ENCODE data around the gene IP6K1. TPM values are rescaled to one million over a fixed set of nuclear protein-coding genes. Genes with fewer than 3 reads are reported as not detected.

Gene IP6K1
- total RNA-seq, 1 experiment from 2014 or later = 32.2 TPM

- no peak for TF ChIP-seq GRHL2 (CRISPR knock-in tag; IDR thresholded peaks at IDR 0.05; ENCODE audit: insufficient replicate concordance, severe bottlenecking)
- TF ChIP-seq MXD4 (CRISPR knock-in tag; IDR thresholded peaks at IDR 0.05; ENCODE audit: borderline replicate concordance) = no peak
Observed at GRCh38 chr3:49681232-49681522, 105.2 kb downstream of the IP6K1 start (continued).

DNA sequence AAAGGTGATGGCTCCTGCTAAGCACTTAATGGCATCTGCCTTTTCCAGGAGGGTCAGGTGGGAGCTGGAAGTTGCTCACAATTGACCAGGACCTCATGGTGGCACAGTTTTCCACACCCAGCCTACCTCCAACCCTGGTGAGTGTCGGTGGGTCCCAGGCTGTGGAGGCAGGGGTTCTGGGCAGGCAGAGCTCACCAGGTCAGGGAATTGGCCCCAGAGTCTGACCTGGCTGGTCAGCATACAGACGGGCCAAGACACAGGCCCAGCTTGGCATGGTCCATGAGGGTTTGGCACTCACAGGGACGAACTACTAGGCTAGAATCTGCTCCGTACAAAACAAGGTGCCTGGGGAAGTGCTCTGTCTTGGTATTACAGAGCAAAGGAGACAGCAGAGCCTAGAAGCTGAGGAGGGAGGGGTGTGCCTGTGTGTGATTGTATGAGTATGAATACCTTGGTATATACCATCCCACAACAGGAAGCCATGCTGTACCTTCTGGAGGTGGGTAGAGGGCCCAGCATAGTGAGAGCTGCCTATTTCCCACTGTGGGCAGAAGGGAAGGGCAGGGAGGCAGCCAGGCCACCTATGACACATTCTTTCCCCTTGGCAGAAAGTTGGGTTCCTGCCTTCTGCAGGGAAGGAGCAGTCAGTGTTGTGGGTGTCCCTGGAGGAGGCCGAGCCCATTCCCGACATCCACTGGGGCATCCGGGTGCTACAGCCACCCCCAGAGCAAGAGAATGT lies 105.7 kb downstream of the IP6K1 start:
- POLR2A ChIA-PET = no interaction called here
- no peak overlapping the region for H3K27ac Mint-ChIP-seq
- TF ChIP-seq, protein P1, sequence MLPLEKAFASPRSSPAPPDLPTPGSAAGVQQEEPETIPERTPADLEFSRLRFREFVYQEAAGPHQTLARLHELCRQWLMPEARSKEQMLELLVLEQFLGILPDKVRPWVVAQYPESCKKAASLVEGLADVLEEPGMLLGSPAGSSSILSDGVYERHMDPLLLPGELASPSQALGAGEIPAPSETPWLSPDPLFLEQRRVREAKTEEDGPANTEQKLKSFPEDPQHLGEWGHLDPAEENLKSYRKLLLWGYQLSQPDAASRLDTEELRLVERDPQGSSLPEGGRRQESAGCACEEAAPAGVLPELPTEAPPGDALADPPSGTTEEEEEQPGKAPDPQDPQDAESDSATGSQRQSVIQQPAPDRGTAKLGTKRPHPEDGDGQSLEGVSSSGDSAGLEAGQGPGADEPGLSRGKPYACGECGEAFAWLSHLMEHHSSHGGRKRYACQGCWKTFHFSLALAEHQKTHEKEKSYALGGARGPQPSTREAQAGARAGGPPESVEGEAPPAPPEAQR (CRISPR knock-in tag; IDR thresholded peaks at IDR 0.05) = no peak
- TF ChIP-seq SMAD3 (CRISPR knock-in tag; IDR thresholded peaks at IDR 0.05; ENCODE audit: borderline replicate concordance) = no peak
- TF ChIP-seq, protein P2, sequence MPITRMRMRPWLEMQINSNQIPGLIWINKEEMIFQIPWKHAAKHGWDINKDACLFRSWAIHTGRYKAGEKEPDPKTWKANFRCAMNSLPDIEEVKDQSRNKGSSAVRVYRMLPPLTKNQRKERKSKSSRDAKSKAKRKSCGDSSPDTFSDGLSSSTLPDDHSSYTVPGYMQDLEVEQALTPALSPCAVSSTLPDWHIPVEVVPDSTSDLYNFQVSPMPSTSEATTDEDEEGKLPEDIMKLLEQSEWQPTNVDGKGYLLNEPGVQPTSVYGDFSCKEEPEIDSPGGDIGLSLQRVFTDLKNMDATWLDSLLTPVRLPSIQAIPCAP (CRISPR knock-in tag; IDR thresholded peaks at IDR 0.05) = no peak
- no peak for TF ChIP-seq NFYB (CRISPR knock-in tag; conservative IDR thresholded peaks at IDR 0.05; ENCODE audit: low read depth)
- no peak for TF ChIP-seq AFF4 (CRISPR knock-in tag; IDR thresholded peaks at IDR 0.05; ENCODE audit: borderline replicate concordance)
- no peak for TF ChIP-seq SOX15 (CRISPR knock-in tag; IDR thresholded peaks at IDR 0.05)
- ATAC-seq (no peak), DNase-seq (ENCODE audit: low spot score) (no peak)
- H3K9me3 Mint-ChIP-seq = no peaks in the 10 kb centered on the region
- CTCF ChIA-PET = interaction anchor here (1.1 to 2.4 kb wide), 2 partner anchors 21 to 141 kb away, joined by 4 to 8 read pairs; no protein-coding TSS in a partner anchor
- peaks cover 44% of the 10 kb centered on the region for H3K36me3 Mint-ChIP-seq
- no peak overlapping the region for H3K4me3 Mint-ChIP-seq
- H3K27me3 Mint-ChIP-seq (ENCODE audit: low read depth) = no peaks in the 10 kb centered on the region
- 0 out of 2 replicates have a peak, but pooled peaks cover 4% of the 10 kb centered on the region for H3K4me1 Mint-ChIP-seq

GRCh38 chr3:49675912-49676311 lies 110.4 kb downstream of the IP6K1 start:
- CTCF ChIA-PET = interaction anchor here (1.3 kb wide), 1 partner anchor 12 kb away, joined by 3 read pairs; no protein-coding TSS in a partner anchor
- H3K4me1 Mint-ChIP-seq = peaks cover 21% of the 10 kb centered on the region
- POLR2A ChIA-PET = no interaction called here
- ATAC-seq (no peak), DNase-seq (ENCODE audit: low spot score) (no peak)
- H3K36me3 Mint-ChIP-seq = peaks cover 31% of the 10 kb centered on the region
- H3K4me3 Mint-ChIP-seq = peak overlapping the region; percentile 81
- H3K9me3 Mint-ChIP-seq = no peaks in the 10 kb centered on the region
- no peak overlapping the region for H3K27ac Mint-ChIP-seq
- no peaks in the 10 kb centered on the region for H3K27me3 Mint-ChIP-seq (ENCODE audit: low read depth)
- no peak for TF ChIP-seq CDX4 (CRISPR knock-in tag; IDR thresholded peaks at IDR 0.05; ENCODE audit: borderline replicate concordance)
- TF ChIP-seq, protein P3, sequence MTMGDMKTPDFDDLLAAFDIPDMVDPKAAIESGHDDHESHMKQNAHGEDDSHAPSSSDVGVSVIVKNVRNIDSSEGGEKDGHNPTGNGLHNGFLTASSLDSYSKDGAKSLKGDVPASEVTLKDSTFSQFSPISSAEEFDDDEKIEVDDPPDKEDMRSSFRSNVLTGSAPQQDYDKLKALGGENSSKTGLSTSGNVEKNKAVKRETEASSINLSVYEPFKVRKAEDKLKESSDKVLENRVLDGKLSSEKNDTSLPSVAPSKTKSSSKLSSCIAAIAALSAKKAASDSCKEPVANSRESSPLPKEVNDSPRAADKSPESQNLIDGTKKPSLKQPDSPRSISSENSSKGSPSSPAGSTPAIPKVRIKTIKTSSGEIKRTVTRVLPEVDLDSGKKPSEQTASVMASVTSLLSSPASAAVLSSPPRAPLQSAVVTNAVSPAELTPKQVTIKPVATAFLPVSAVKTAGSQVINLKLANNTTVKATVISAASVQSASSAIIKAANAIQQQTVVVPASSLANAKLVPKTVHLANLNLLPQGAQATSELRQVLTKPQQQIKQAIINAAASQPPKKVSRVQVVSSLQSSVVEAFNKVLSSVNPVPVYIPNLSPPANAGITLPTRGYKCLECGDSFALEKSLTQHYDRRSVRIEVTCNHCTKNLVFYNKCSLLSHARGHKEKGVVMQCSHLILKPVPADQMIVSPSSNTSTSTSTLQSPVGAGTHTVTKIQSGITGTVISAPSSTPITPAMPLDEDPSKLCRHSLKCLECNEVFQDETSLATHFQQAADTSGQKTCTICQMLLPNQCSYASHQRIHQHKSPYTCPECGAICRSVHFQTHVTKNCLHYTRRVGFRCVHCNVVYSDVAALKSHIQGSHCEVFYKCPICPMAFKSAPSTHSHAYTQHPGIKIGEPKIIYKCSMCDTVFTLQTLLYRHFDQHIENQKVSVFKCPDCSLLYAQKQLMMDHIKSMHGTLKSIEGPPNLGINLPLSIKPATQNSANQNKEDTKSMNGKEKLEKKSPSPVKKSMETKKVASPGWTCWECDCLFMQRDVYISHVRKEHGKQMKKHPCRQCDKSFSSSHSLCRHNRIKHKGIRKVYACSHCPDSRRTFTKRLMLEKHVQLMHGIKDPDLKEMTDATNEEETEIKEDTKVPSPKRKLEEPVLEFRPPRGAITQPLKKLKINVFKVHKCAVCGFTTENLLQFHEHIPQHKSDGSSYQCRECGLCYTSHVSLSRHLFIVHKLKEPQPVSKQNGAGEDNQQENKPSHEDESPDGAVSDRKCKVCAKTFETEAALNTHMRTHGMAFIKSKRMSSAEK (CRISPR knock-in tag; IDR thresholded peaks at IDR 0.05; ENCODE audit: borderline replicate concordance) = no peak
- TF ChIP-seq OVOL2 (CRISPR knock-in tag; IDR thresholded peaks at IDR 0.05; ENCODE audit: borderline replicate concordance) = no peak
- no peak for TF ChIP-seq ARID4B (CRISPR knock-in tag; IDR thresholded peaks at IDR 0.05; ENCODE audit: borderline replicate concordance)
- no peak for TF ChIP-seq ZNF317 (CRISPR knock-in tag; IDR thresholded peaks at IDR 0.05; ENCODE audit: borderline replicate concordance, low read depth)
- no peak for TF ChIP-seq HMGA2 (CRISPR knock-in tag; IDR thresholded peaks at IDR 0.05)
- no peak for TF ChIP-seq ATF3 (CRISPR knock-in tag; conservative IDR thresholded peaks at IDR 0.05)
- TF ChIP-seq ZBTB21 (CRISPR knock-in tag; IDR thresholded peaks at IDR 0.05; ENCODE audit: borderline replicate concordance) = no peak
